H9 (cell line): ENCODE data around the gene RAI14. TPM values are rescaled to one million over a fixed set of nuclear protein-coding genes. Genes with fewer than 3 reads are reported as not detected.

ENCODE experiments used
- DNase-seq: peaks from one replicate; pipeline ENCODE4 v3.0.0-alpha.2; 2017
- H2AFZ ChIP-seq: one replicate; pipeline ENCODE4 v1.6.1; 2013; ENCODE audit warnings: mild to moderate bottlenecking, low read length, control low read depth, moderate library complexity
- H2AK5ac ChIP-seq: 2 replicates; pipeline ENCODE4 v1.6.1; 2013; ENCODE audit warnings: low read length, control low read depth, mixed read lengths; ENCODE audit not compliant: insufficient read length
- H2BK120ac ChIP-seq: one replicate; pipeline ENCODE4 v1.6.1; 2013; ENCODE audit warnings: low read depth, mild to moderate bottlenecking, low read length, control low read depth, inconsistent platforms; ENCODE audit not compliant: poor library complexity, severe bottlenecking
- H2BK12ac ChIP-seq: 2 replicates; pipeline ENCODE4 v1.6.1; 2013; ENCODE audit warnings: low read length, control low read depth, mixed read lengths, low read depth; ENCODE audit not compliant: insufficient read length
- H2BK15ac ChIP-seq: 2 replicates; pipeline ENCODE4 v1.6.1; 2013; ENCODE audit warnings: low read depth, low read length, control low read depth
- H2BK20ac ChIP-seq: one replicate; pipeline ENCODE4 v1.6.1; 2013; ENCODE audit warnings: low read depth, mild to moderate bottlenecking, low read length, control low read depth, inconsistent platforms; ENCODE audit not compliant: poor library complexity, severe bottlenecking
- H2BK5ac ChIP-seq: 2 replicates; pipeline ENCODE4 v1.6.1; 2013; ENCODE audit warnings: low read length, control low read depth, mixed read lengths; ENCODE audit not compliant: insufficient read length
- H3K14ac ChIP-seq: 2 replicates; pipeline ENCODE4 v1.6.1; 2013; ENCODE audit warnings: low read length, control low read depth; ENCODE audit not compliant: insufficient read depth
- H3K18ac ChIP-seq: 2 replicates; pipeline ENCODE4 v1.6.1; 2013; ENCODE audit warnings: low read depth, mild to moderate bottlenecking, mixed read lengths, low read length, control low read depth; ENCODE audit not compliant: insufficient read length
- H3K23ac ChIP-seq: 2 replicates; pipeline ENCODE4 v1.6.1; 2013; ENCODE audit warnings: low read length, control low read depth, mixed read lengths, low read depth; ENCODE audit not compliant: insufficient read length
- H3K23me2 ChIP-seq: 2 replicates; pipeline ENCODE4 v1.6.1; 2013; ENCODE audit warnings: low read depth, mild to moderate bottlenecking, mixed read lengths, low read length, control low read depth; ENCODE audit not compliant: insufficient read length, poor library complexity, severe bottlenecking
- H3K27ac ChIP-seq: 2 replicates; pipeline ENCODE4 v1.5.1; 2013; ENCODE audit warnings: low read length, control low read depth, mixed read lengths, low read depth; ENCODE audit not compliant: insufficient read length
- H3K27me3 ChIP-seq: 2 replicates; pipeline ENCODE4 v1.6.1; 2013; ENCODE audit warnings: low read length, control low read depth, inconsistent platforms; ENCODE audit not compliant: insufficient read depth
- H3K4ac ChIP-seq: 2 replicates; pipeline ENCODE4 v1.6.1; 2013; ENCODE audit warnings: low read depth, mild to moderate bottlenecking, control low read depth, inconsistent platforms, low read length, moderate library complexity
- H3K4me1 ChIP-seq: 2 replicates; pipeline ENCODE4 v1.6.1; 2013; ENCODE audit warnings: low read length, control low read depth, inconsistent platforms; ENCODE audit not compliant: insufficient read depth
- H3K4me2 ChIP-seq: 2 replicates; pipeline ENCODE4 v1.6.1; 2013; ENCODE audit warnings: low read length, control low read depth, mixed read lengths; ENCODE audit not compliant: insufficient read length, insufficient read depth
- H3K56ac ChIP-seq: 2 replicates; pipeline ENCODE4 v1.6.1; 2013; ENCODE audit warnings: low read depth, mild to moderate bottlenecking, mixed read lengths, low read length, control low read depth; ENCODE audit not compliant: insufficient read length
- H3K79me1 ChIP-seq: 2 replicates; pipeline ENCODE4 v1.6.1; 2013; ENCODE audit warnings: low read depth, mild to moderate bottlenecking, moderate library complexity, low read length, control low read depth, inconsistent platforms; ENCODE audit not compliant: insufficient read depth, poor library complexity, severe bottlenecking
- H3K79me2 ChIP-seq: 2 replicates; pipeline ENCODE4 v1.6.1; 2013; ENCODE audit warnings: low read length, control low read depth, inconsistent platforms; ENCODE audit not compliant: insufficient read depth
- H3K9ac ChIP-seq: 2 replicates; pipeline ENCODE4 v1.6.1; 2013; ENCODE audit warnings: low read length, control low read depth, mixed read lengths; ENCODE audit not compliant: insufficient read length; ENCODE audit errors: extremely low read depth
- H3K9me3 ChIP-seq: one replicate; pipeline ENCODE4 v1.6.1; 2013; ENCODE audit warnings: low read depth, low read length, inconsistent platforms; ENCODE audit not compliant: control insufficient read depth
- H3T11ph ChIP-seq: one replicate; pipeline ENCODE4 v1.6.1; 2013; ENCODE audit warnings: mild to moderate bottlenecking, low read length, control low read depth, inconsistent platforms
- H4K20me1 ChIP-seq: one replicate; pipeline ENCODE4 v1.6.1; 2013; ENCODE audit not compliant: control insufficient read depth, insufficient read length, insufficient read depth
- H4K5ac ChIP-seq: 2 replicates; pipeline ENCODE4 v1.6.1; 2013; ENCODE audit warnings: low read depth, mild to moderate bottlenecking, mixed read lengths, low read length, control low read depth; ENCODE audit not compliant: insufficient read length
- H4K8ac ChIP-seq: replicated peaks from 2 replicates; pipeline ENCODE4 v1.6.1; 2013; ENCODE audit warnings: low read length, control low read depth, mixed read lengths, low read depth; ENCODE audit not compliant: insufficient read length
- H4K91ac ChIP-seq: 2 replicates; pipeline ENCODE4 v1.6.1; 2013; ENCODE audit warnings: low read depth, mild to moderate bottlenecking, moderate library complexity, mixed read lengths, low read length, control low read depth; ENCODE audit not compliant: insufficient read length
- H3K27ac Mint-ChIP-seq, 3 experiments: 2 replicates in 2 of 3; 3 replicates in 1 of 3; pipeline ENCODE4 v1.8.0; 2020 to 2021; ENCODE audit warnings: mixed read lengths in 3 of 3, mild to moderate bottlenecking in 1 of 3, moderate library complexity in 1 of 3
- H3K27me3 Mint-ChIP-seq: 2 replicates; pipeline ENCODE4 v1.8.0; 2021; ENCODE audit warnings: low read depth, mild to moderate bottlenecking, moderate library complexity, mixed read lengths
- H3K36me3 Mint-ChIP-seq, 3 experiments: 2 replicates in 2 of 3; 3 replicates in 1 of 3; pipeline ENCODE4 v1.8.0; 2020 to 2021; ENCODE audit warnings: low read depth in 3 of 3, mixed read lengths in 3 of 3; ENCODE audit not compliant: insufficient read depth in 1 of 3
- H3K4me1 Mint-ChIP-seq, 2 experiments: 2 replicates each; pipeline ENCODE4 v1.8.0; 2020; ENCODE audit warnings: mixed read lengths in 2 of 2
- H3K4me3 Mint-ChIP-seq, 2 experiments: 2 replicates in 1 of 2; 3 replicates in 1 of 2; pipeline ENCODE4 v1.8.0; 2020 to 2021; ENCODE audit warnings: mild to moderate bottlenecking in 2 of 2, mixed read lengths in 2 of 2, moderate library complexity in 1 of 2
- H3K9me3 Mint-ChIP-seq, 2 experiments: 2 replicates in 1 of 2; 3 replicates in 1 of 2; pipeline ENCODE4 v1.8.0; 2020; ENCODE audit warnings: mild to moderate bottlenecking in 2 of 2, mixed read lengths in 2 of 2, moderate library complexity in 1 of 2
- WGBS: extraction: QIAGEN DNeasy Blood & Tissue Kit; methylation state at CpG from one replicate; pipeline ENCODE4 v1.1.7; 2013; ENCODE audit warnings: missing lambda C conversion rate, low lambda C conversion rate, mixed read lengths; ENCODE audit not compliant: insufficient read length; ENCODE audit errors: extremely low coverage; 5-methylcytosine and 5-hydroxymethylcytosine counted together
- total RNA-seq: library from RNA; stranded (reverse); gene quantifications from 2 replicates; pipeline ENCODE4 v1.2.1, GENCODE V29; 2021
- TF ChIP-seq, protein P1 (sequence below): fragments of 200-600 bp; sonication (generic); conservative IDR thresholded peaks from 3 replicates; pipeline ENCODE4 v1.8.0; 2021; ENCODE audit warnings: antibody characterized with exemption, mild to moderate bottlenecking

The RAI14 gene
- total RNA-seq, 1 experiment from 2014 or later = 127 TPM

DNA sequence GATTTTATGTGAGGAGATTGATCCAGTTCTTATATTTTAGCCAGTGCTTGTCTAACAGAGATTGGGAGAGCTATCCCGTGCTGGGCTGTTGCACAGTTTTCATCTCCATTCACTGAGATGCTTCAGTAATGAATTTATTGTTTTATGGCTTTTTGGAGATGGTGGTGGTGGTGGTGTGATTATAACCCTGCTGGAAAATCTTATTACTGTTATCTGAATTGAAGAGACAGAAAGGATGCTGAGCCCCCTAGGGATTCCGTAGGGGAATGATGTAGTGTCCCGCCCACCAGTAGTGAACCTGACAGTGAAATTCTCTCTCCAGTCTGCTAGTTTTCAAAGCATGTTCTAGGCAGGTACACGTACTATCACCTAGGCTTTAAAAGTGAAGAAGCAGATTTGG, 1.9 kb downstream of the RAI14 start:
- peak overlapping the region in 1 of 3 experiments; percentile 88; a peak in 3 of 7 replicates for H3K27ac Mint-ChIP-seq
- no CpG with 5 or more reads among the region's 4 CpGs for WGBS

More for the DNA sequence above, 1.9 kb downstream of the RAI14 start:
- no peak overlapping the region for H3K14ac ChIP-seq
- no peak overlapping the region for H2BK15ac ChIP-seq
- Mint-ChIP-seq H3K4me3 (peak overlapping the region; percentile 84 to 94), H3K36me3 (peaks cover 6 to 25% (median 17%) of the 10 kb centered on the region in 3 experiments; a peak in 6 of 7 replicates), H3K9me3 (peaks cover 0 to 2% of the 10 kb centered on the region in 2 experiments; a peak in 1 of 5 replicates), H3K4me1 (peaks cover 40 to 50% of the 10 kb centered on the region in 2 experiments), H3K27me3 (no peaks in the 10 kb centered on the region)
- peaks cover 17% of the 10 kb centered on the region for H3K23me2 ChIP-seq
- no peak overlapping the region for H3K27ac ChIP-seq
- H3T11ph ChIP-seq = no peak overlapping the region
- no peaks in the 10 kb centered on the region for H4K20me1 ChIP-seq
- H4K8ac ChIP-seq = no peak overlapping the region
- H2BK20ac ChIP-seq = no peak overlapping the region
- no peak overlapping the region for H2AK5ac ChIP-seq
- peaks cover 47% of the 10 kb centered on the region for H3K79me2 ChIP-seq
- H4K91ac ChIP-seq = no peak overlapping the region
- H2BK5ac ChIP-seq = no peak overlapping the region
- H3K18ac ChIP-seq = no peak overlapping the region
- H3K27me3 ChIP-seq = no peaks in the 10 kb centered on the region
- no peak overlapping the region for H2BK120ac ChIP-seq
- H3K9me3 ChIP-seq = no peaks in the 10 kb centered on the region
- no peak overlapping the region for H4K5ac ChIP-seq
- peaks cover 8% of the 10 kb centered on the region; the same call in 1 of the 2 replicates for H3K4me1 ChIP-seq
- H3K4me2 ChIP-seq = peak overlapping the region; percentile 88
- peak overlapping the region; percentile 92 for H3K9ac ChIP-seq
- no peak overlapping the region for H3K23ac ChIP-seq
- TF ChIP-seq, protein P1, sequence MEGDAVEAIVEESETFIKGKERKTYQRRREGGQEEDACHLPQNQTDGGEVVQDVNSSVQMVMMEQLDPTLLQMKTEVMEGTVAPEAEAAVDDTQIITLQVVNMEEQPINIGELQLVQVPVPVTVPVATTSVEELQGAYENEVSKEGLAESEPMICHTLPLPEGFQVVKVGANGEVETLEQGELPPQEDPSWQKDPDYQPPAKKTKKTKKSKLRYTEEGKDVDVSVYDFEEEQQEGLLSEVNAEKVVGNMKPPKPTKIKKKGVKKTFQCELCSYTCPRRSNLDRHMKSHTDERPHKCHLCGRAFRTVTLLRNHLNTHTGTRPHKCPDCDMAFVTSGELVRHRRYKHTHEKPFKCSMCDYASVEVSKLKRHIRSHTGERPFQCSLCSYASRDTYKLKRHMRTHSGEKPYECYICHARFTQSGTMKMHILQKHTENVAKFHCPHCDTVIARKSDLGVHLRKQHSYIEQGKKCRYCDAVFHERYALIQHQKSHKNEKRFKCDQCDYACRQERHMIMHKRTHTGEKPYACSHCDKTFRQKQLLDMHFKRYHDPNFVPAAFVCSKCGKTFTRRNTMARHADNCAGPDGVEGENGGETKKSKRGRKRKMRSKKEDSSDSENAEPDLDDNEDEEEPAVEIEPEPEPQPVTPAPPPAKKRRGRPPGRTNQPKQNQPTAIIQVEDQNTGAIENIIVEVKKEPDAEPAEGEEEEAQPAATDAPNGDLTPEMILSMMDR = peak; percentile 18; the same call in 2 of the 3 replicates
- no peaks in the 10 kb centered on the region for H3K79me1 ChIP-seq
- no peak overlapping the region for H3K4ac ChIP-seq
- no peak overlapping the region for H3K56ac ChIP-seq
- no peak overlapping the region for H2AFZ ChIP-seq
- H2BK12ac ChIP-seq = no peak overlapping the region
- no peak for DNase-seq
